H1 (cell line): ENCODE data around the gene UNC5B. TPM values are rescaled to one million over a fixed set of nuclear protein-coding genes. Genes with fewer than 3 reads are reported as not detected.

Source experiments
- GTF2F1 ChIP-seq: IDR thresholded peaks from 2 replicates; pipeline ENCODE4 v1.6.1; 2012; ENCODE audit warnings: low read depth, low read length, improper control_type of control experiment, borderline replicate concordance
- KDM5A ChIP-seq: fragments of 200-600 bp; IDR thresholded peaks from 2 replicates; pipeline ENCODE4 v1.7.1; 2012; ENCODE audit warnings: mild to moderate bottlenecking, low read length, inconsistent platforms, mixed read lengths
- RBBP5 ChIP-seq: IDR thresholded peaks from 2 replicates; pipeline ENCODE4 v1.7.1; 2012; ENCODE audit warnings: low read depth, mild to moderate bottlenecking, inconsistent platforms, low read length, moderate library complexity, borderline replicate concordance
- SP2 ChIP-seq: IDR thresholded peaks from 2 replicates; pipeline ENCODE4 v1.6.1; 2012; ENCODE audit warnings: mild to moderate bottlenecking, low read length, inconsistent platforms
- TBP ChIP-seq: IDR thresholded peaks from 2 replicates; pipeline ENCODE4 v1.6.1; 2011; ENCODE audit warnings: low read depth, low read length, improper control_type of control experiment
- polyA plus RNA-seq, 7 experiments: library from polyadenylated mRNA; depleted of rRNA in 3 of 7; stranded (reverse) in 5 of 7; unstranded in 2 of 7; fragments of >200 nt in 5 of 7; fragments of 200-250 nt in 2 of 7; gene quantifications; 1 replicate in 5 of 7; 2 replicates in 1 of 7; 4 replicates in 1 of 7; pipeline versions ENCODE4 v1.2.1 to v1.2.3, GENCODE V29; 2011 to 2013; ENCODE audit warnings: missing spikeins in 2 of 7, mixed read lengths in 2 of 7
- total RNA-seq: library from RNA; stranded (reverse); fragmentation: NEBNext Ultra II Directional; extraction: Animal tissue kit (Norgen Biotek cat#: 25700); gene quantifications from 2 replicates; pipeline ENCODE4 v1.2.1, GENCODE V29; 2021
- TF ChIP-seq, protein P1 (sequence below): fragments of 300-600 bp; sonication (generic); IDR thresholded peaks from 2 replicates; pipeline ENCODE4 v1.7.1; 2012; ENCODE audit warnings: low read length, moderate library complexity, mild to moderate bottlenecking, inconsistent platforms; ENCODE audit not compliant: insufficient replicate concordance
- TF ChIP-seq, protein P2 (sequence below), 3 experiments: IDR thresholded peaks; 1 replicate in 2 of 3; 2 replicates in 1 of 3; pipeline versions ENCODE4 v1.5.1 to v1.6.1; 2011; ENCODE audit warnings: low read length in 3 of 3, mild to moderate bottlenecking in 3 of 3, inconsistent platforms in 2 of 3, low read depth in 1 of 3, moderate library complexity in 1 of 3; ENCODE audit not compliant: insufficient read depth in 1 of 3; ENCODE audit errors: control extremely low read depth in 1 of 3

Gene UNC5B
- total and polyA plus RNA-seq, 2 of the 8 experiments (the other 6 are each of a cell fraction or from before 2014, with no cell fraction given) = 27.9 to 31.8 TPM

GRCh38 chr10:71241830-71242621 lies 29.7 kb downstream of the UNC5B start (continued):
- TF ChIP-seq, protein P1, sequence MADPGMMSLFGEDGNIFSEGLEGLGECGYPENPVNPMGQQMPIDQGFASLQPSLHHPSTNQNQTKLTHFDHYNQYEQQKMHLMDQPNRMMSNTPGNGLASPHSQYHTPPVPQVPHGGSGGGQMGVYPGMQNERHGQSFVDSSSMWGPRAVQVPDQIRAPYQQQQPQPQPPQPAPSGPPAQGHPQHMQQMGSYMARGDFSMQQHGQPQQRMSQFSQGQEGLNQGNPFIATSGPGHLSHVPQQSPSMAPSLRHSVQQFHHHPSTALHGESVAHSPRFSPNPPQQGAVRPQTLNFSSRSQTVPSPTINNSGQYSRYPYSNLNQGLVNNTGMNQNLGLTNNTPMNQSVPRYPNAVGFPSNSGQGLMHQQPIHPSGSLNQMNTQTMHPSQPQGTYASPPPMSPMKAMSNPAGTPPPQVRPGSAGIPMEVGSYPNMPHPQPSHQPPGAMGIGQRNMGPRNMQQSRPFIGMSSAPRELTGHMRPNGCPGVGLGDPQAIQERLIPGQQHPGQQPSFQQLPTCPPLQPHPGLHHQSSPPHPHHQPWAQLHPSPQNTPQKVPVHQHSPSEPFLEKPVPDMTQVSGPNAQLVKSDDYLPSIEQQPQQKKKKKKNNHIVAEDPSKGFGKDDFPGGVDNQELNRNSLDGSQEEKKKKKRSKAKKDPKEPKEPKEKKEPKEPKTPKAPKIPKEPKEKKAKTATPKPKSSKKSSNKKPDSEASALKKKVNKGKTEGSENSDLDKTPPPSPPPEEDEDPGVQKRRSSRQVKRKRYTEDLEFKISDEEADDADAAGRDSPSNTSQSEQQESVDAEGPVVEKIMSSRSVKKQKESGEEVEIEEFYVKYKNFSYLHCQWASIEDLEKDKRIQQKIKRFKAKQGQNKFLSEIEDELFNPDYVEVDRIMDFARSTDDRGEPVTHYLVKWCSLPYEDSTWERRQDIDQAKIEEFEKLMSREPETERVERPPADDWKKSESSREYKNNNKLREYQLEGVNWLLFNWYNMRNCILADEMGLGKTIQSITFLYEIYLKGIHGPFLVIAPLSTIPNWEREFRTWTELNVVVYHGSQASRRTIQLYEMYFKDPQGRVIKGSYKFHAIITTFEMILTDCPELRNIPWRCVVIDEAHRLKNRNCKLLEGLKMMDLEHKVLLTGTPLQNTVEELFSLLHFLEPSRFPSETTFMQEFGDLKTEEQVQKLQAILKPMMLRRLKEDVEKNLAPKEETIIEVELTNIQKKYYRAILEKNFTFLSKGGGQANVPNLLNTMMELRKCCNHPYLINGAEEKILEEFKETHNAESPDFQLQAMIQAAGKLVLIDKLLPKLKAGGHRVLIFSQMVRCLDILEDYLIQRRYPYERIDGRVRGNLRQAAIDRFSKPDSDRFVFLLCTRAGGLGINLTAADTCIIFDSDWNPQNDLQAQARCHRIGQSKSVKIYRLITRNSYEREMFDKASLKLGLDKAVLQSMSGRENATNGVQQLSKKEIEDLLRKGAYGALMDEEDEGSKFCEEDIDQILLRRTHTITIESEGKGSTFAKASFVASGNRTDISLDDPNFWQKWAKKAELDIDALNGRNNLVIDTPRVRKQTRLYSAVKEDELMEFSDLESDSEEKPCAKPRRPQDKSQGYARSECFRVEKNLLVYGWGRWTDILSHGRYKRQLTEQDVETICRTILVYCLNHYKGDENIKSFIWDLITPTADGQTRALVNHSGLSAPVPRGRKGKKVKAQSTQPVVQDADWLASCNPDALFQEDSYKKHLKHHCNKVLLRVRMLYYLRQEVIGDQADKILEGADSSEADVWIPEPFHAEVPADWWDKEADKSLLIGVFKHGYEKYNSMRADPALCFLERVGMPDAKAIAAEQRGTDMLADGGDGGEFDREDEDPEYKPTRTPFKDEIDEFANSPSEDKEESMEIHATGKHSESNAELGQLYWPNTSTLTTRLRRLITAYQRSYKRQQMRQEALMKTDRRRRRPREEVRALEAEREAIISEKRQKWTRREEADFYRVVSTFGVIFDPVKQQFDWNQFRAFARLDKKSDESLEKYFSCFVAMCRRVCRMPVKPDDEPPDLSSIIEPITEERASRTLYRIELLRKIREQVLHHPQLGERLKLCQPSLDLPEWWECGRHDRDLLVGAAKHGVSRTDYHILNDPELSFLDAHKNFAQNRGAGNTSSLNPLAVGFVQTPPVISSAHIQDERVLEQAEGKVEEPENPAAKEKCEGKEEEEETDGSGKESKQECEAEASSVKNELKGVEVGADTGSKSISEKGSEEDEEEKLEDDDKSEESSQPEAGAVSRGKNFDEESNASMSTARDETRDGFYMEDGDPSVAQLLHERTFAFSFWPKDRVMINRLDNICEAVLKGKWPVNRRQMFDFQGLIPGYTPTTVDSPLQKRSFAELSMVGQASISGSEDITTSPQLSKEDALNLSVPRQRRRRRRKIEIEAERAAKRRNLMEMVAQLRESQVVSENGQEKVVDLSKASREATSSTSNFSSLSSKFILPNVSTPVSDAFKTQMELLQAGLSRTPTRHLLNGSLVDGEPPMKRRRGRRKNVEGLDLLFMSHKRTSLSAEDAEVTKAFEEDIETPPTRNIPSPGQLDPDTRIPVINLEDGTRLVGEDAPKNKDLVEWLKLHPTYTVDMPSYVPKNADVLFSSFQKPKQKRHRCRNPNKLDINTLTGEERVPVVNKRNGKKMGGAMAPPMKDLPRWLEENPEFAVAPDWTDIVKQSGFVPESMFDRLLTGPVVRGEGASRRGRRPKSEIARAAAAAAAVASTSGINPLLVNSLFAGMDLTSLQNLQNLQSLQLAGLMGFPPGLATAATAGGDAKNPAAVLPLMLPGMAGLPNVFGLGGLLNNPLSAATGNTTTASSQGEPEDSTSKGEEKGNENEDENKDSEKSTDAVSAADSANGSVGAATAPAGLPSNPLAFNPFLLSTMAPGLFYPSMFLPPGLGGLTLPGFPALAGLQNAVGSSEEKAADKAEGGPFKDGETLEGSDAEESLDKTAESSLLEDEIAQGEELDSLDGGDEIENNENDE = no peak
- TF ChIP-seq, protein P2, sequence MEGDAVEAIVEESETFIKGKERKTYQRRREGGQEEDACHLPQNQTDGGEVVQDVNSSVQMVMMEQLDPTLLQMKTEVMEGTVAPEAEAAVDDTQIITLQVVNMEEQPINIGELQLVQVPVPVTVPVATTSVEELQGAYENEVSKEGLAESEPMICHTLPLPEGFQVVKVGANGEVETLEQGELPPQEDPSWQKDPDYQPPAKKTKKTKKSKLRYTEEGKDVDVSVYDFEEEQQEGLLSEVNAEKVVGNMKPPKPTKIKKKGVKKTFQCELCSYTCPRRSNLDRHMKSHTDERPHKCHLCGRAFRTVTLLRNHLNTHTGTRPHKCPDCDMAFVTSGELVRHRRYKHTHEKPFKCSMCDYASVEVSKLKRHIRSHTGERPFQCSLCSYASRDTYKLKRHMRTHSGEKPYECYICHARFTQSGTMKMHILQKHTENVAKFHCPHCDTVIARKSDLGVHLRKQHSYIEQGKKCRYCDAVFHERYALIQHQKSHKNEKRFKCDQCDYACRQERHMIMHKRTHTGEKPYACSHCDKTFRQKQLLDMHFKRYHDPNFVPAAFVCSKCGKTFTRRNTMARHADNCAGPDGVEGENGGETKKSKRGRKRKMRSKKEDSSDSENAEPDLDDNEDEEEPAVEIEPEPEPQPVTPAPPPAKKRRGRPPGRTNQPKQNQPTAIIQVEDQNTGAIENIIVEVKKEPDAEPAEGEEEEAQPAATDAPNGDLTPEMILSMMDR (IDR thresholded peaks at IDR 0.05; ENCODE audit: control extremely low read depth in 1 of 3, insufficient read depth in 1 of 3, low read depth in 1 of 3, low read length in 3 of 3) = no peak
- TF ChIP-seq GTF2F1 (no peak), RBBP5 (no peak), KDM5A (no peak), SP2 (no peak), TBP (no peak)
